K562 (cell line): ENCODE data around the gene FBL. TPM values are rescaled to one million over a fixed set of nuclear protein-coding genes. Genes with fewer than 3 reads are reported as not detected.

ENCODE experiments used
- REST ChIP-seq, 2 experiments: fragments of 450-650 bp; formaldehyde crosslinking in 1 of 2; IDR thresholded peaks; 2 replicates each; pipeline versions ENCODE4 v1.4.0 to v1.6.1; 2014 to 2020; ENCODE audit warnings: mild to moderate bottlenecking in 2 of 2, borderline replicate concordance in 1 of 2, low read depth in 1 of 2
- polyA plus RNA-seq, 8 experiments: library from polyadenylated mRNA; depleted of rRNA in 4 of 8; stranded (reverse) in 5 of 8; unstranded in 3 of 8; fragments of >200 nt; fragmentation: Nextera tagmentation in 2 of 8; fragmentation: Illumina TruSeq in 1 of 8; extraction: Ambion mirVana in 2 of 8; extraction: Trizol in 1 of 8; gene quantifications; 2 replicates each; pipeline versions ENCODE4 v1.2.1 to v1.2.3, GENCODE V29; 2011 to 2014; ENCODE audit warnings: inconsistent platforms in 1 of 8, missing spikeins in 1 of 8
- total RNA-seq, 7 experiments: library from RNA; depleted of rRNA in 6 of 7; stranded (reverse); fragments of >200 nt in 6 of 7; fragmentation: Illumina TruSeq in 2 of 7; extraction: Trizol in 2 of 7; gene quantifications; 2 replicates each; pipeline versions ENCODE4 v1.2.1 to v1.2.3, GENCODE V29; 2011 to 2021; ENCODE audit warnings: low replicate concordance in 1 of 7

The FBL gene
- total and polyA plus RNA-seq, 9 of the 15 experiments (the other 6 are each of a cell fraction or from before 2014, with no cell fraction given), result 201 to 1,696 (median 696) TPM

DNA sequence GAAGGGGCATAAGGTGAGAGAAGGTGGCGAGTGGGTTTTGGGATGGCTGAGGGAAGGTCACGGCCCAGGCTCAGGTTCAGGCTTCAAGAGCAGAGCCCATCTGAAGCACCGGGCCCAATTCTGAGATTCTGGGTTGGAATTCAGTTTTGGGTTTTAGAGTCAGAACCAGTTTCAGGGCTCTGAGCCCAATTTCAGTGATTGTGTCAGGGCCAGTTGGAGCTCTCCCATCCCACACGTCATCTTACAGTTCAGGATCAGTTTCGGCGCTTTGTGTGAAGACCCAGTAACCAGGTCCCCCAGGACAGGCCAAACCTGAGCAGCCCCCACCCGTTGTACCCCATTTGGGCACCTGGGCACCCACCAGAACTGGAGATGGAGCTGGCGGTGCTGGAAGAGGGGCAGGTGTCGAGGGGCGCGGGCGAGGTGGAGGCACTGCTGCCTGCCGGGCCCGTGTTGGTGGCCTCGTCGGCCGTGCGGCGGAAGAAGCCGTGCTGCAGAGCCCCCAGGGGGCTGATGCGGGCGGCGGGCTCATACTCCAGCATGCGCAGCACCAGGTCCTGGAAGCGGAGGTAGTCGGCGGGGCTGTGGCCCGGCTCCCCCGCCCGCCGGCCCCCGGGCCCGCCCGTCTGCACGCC is 19.8 kb downstream of the FBL start (continued):
- TF ChIP-seq REST (IDR thresholded peaks at IDR 0.05; ENCODE audit: borderline replicate concordance) (no peak), REST (CRISPR knock-in tag; IDR thresholded peaks at IDR 0.05; ENCODE audit: low read depth) (no peak)
